ENCODE data around the gene ECHDC3.

ECHDC3 gene

DNA sequence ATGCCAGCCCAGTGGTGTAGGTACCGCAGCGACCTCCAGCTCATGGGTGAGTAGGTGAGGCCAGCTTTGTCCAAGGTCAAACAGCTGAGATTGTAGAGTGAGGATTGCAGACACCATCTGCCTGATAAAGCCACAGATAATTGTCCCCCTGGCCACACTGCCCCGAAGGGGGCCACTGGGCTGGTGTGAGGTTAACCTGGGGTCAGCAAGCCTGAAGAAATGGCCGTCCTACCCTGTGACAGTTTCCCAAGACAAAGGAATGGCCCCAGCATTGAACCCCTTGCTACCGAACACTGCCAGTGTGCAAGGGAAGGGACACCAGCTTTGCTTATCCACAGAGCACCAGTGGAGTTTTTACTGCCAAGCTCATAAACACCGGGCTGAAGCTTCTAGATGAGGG, 23.0 kb downstream of the ECHDC3 start:
- Histone ChIP-seq H3K27me3 (ENCODE audit: low read depth, low read length) (peaks cover 4% of the 10 kb centered on the region; the same call in 1 of the 2 replicates), H2AFZ (ENCODE audit: low read depth, low read length) (no peak overlapping the region), H3K36me3 (replicated peaks; ENCODE audit: low read depth, low read length) (no peaks in the 10 kb centered on the region), H3K9me3 (ENCODE audit: insufficient read depth, low read length) (no peaks in the 10 kb centered on the region), H3K79me2 (ENCODE audit: low read length) (no peaks in the 10 kb centered on the region), H4K20me1 (ENCODE audit: insufficient read depth, low read length) (no peaks in the 10 kb centered on the region), H3K4me2 (ENCODE audit: low read length) (no peak overlapping the region), H3K9ac (ENCODE audit: low read length) (no peak overlapping the region), H3K4me3 (ENCODE audit: low read length) (no peak overlapping the region), H3K4me1 (ENCODE audit: low read length) (no peaks in the 10 kb centered on the region), H3K27ac (ENCODE audit: low read length) (no peak overlapping the region)
- TF ChIP-seq EZH2phosphoT487 (IDR thresholded peaks at IDR 0.05; ENCODE audit: low read depth), result no peak
- TF ChIP-seq, protein P1, sequence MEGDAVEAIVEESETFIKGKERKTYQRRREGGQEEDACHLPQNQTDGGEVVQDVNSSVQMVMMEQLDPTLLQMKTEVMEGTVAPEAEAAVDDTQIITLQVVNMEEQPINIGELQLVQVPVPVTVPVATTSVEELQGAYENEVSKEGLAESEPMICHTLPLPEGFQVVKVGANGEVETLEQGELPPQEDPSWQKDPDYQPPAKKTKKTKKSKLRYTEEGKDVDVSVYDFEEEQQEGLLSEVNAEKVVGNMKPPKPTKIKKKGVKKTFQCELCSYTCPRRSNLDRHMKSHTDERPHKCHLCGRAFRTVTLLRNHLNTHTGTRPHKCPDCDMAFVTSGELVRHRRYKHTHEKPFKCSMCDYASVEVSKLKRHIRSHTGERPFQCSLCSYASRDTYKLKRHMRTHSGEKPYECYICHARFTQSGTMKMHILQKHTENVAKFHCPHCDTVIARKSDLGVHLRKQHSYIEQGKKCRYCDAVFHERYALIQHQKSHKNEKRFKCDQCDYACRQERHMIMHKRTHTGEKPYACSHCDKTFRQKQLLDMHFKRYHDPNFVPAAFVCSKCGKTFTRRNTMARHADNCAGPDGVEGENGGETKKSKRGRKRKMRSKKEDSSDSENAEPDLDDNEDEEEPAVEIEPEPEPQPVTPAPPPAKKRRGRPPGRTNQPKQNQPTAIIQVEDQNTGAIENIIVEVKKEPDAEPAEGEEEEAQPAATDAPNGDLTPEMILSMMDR (IDR thresholded peaks at IDR 0.05; ENCODE audit: low read depth, low read length), result no peak

DNA sequence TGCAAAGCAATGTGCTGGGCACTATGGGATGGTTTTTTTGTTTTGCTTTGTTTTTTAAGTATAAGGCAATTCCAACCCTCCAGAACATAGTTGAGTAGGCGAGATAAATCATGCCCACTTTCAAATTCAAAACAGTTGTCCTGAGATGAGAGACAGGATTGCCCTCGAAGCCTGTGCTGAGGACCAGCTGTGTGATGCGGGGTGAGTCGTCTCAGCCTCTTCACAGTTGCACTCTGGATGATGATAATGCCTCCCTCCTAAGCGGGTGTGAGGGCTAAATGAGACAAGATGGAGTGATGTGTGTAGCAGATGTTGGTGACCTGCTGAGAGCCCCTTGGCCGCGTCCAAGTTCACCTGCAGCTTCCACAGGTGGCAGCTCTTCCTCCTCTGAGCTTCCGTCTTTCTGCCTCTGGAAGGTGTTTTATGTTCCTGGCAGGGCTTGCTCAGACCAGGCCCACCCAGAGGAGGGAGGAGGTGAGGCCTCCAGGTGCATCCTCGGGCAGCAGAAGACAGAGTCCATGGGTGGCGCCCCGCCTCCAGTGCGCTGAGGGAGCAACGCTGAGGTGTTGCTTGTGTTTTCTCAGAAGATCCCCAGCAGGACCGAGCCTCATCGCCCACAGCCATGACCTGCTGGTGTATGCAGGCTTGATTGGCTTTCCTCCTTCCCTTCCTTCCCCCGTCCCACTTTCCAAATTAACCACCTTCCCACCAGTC, 30.6 kb downstream of the ECHDC3 start:
- Histone ChIP-seq H3K9ac (ENCODE audit: low read length) (no peak overlapping the region), H3K4me2 (ENCODE audit: low read length) (no peak overlapping the region), H3K27me3 (ENCODE audit: low read depth, low read length) (peaks cover 3% of the 10 kb centered on the region; the same call in 1 of the 2 replicates), H3K9me3 (ENCODE audit: insufficient read depth, low read length) (no peaks in the 10 kb centered on the region), H3K36me3 (replicated peaks; ENCODE audit: low read depth, low read length) (no peaks in the 10 kb centered on the region), H3K27ac (ENCODE audit: low read length) (no peak overlapping the region), H2AFZ (ENCODE audit: low read depth, low read length) (no peak overlapping the region), H4K20me1 (ENCODE audit: insufficient read depth, low read length) (no peaks in the 10 kb centered on the region), H3K4me1 (ENCODE audit: low read length) (no peaks in the 10 kb centered on the region), H3K4me3 (ENCODE audit: low read length) (no peak overlapping the region), H3K79me2 (ENCODE audit: low read length) (no peaks in the 10 kb centered on the region)
- TF ChIP-seq, protein P1 (IDR thresholded peaks at IDR 0.05; ENCODE audit: low read depth, low read length), result no peak
- TF ChIP-seq EZH2phosphoT487 (IDR thresholded peaks at IDR 0.05; ENCODE audit: low read depth), result no peak

DNA sequence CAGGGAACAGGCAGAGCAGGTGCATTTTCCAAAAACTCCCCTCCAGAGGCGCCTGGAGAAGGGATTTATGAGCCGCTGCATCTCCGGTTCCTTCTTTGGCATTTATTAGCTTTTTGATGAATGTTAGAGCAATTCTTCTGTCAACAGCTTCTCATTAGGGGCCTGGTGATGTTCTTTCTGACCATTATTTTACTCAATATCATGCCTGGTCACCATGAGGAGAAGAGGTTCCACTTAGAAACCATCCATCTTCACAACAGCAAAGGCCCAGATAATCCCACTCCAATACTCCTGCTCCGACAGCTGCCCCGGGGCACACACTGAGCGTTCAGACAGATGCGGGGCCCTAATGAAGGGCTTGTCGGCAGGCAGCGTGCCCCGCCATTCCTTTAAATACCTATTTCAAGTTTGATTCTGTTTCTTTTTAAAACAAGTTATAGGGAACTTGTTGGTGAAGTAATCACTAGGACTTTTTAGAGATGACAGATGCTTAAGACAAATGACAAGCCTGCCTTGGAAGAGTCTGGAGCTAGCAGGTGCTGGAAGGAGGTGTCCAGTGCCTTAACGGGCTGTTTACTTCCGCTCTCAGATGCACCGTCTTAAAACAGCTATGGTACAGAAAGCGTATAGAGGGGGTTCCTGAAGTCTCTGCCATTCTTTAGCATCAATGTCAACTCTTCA, 31.7 kb downstream of the ECHDC3 start:
- H3K79me2 ChIP-seq (ENCODE audit: low read length), result no peaks in the 10 kb centered on the region
- no peaks in the 10 kb centered on the region for H3K36me3 ChIP-seq (replicated peaks; ENCODE audit: low read depth, low read length)
- H3K4me2 ChIP-seq (ENCODE audit: low read length), result no peak overlapping the region
- no peaks in the 10 kb centered on the region for H4K20me1 ChIP-seq (ENCODE audit: insufficient read depth, low read length)
- no peak overlapping the region for H3K27ac ChIP-seq (ENCODE audit: low read length)
- peaks cover 3% of the 10 kb centered on the region; the same call in 1 of the 2 replicates for H3K27me3 ChIP-seq (ENCODE audit: low read depth, low read length)
- H3K9ac ChIP-seq (ENCODE audit: low read length), result no peak overlapping the region
- H3K4me3 ChIP-seq (ENCODE audit: low read length), result no peak overlapping the region
- H3K4me1 ChIP-seq (ENCODE audit: low read length), result no peaks in the 10 kb centered on the region
- TF ChIP-seq EZH2phosphoT487 (IDR thresholded peaks at IDR 0.05; ENCODE audit: low read depth), result no peak
- TF ChIP-seq, protein P1 (IDR thresholded peaks at IDR 0.05; ENCODE audit: low read depth, low read length), result no peak
- H3K9me3 ChIP-seq (ENCODE audit: insufficient read depth, low read length), result no peaks in the 10 kb centered on the region
- no peak overlapping the region for H2AFZ ChIP-seq (ENCODE audit: low read depth, low read length)

DNA sequence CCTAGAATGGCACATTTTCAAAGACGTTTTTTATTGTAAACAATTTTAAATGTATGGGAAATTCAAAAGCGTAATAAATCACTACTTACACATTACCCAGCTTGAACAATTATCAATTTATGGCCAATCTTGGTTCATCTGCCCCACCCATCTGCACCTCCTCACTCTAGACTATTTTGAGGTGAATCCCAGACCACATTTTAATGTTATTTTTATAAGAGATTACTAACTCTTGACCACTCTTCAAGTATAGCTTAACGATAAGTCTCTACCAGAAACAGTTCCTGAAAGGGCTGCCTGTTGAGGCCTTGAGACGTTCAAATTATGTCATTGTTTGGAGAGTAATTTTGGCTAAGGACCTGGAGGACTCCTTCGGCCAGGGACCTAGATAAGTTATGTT, 33.2 kb downstream of the ECHDC3 start:
- TF ChIP-seq, protein P1 (IDR thresholded peaks at IDR 0.05; ENCODE audit: low read depth, low read length), result no peak
- no peak for TF ChIP-seq EZH2phosphoT487 (IDR thresholded peaks at IDR 0.05; ENCODE audit: low read depth)
- Histone ChIP-seq H3K27ac (ENCODE audit: low read length) (no peak overlapping the region), H3K79me2 (ENCODE audit: low read length) (no peaks in the 10 kb centered on the region), H3K4me1 (ENCODE audit: low read length) (no peaks in the 10 kb centered on the region), H3K9ac (ENCODE audit: low read length) (no peak overlapping the region), H4K20me1 (ENCODE audit: insufficient read depth, low read length) (no peaks in the 10 kb centered on the region), H3K27me3 (ENCODE audit: low read depth, low read length) (peaks cover 3% of the 10 kb centered on the region; the same call in 1 of the 2 replicates), H2AFZ (ENCODE audit: low read depth, low read length) (no peak overlapping the region), H3K9me3 (ENCODE audit: insufficient read depth, low read length) (no peaks in the 10 kb centered on the region), H3K36me3 (replicated peaks; ENCODE audit: low read depth, low read length) (no peaks in the 10 kb centered on the region), H3K4me2 (ENCODE audit: low read length) (no peak overlapping the region), H3K4me3 (ENCODE audit: low read length) (no peak overlapping the region)

Data from OCI-LY3 (cell line).